ENCODE data around the gene ZXDA.

Gene ZXDA

GRCh38 chrX:57901466-57901865, 8.8 kb downstream of the ZXDA start:
- in situ Hi-C loops (cut with MboI; ENCODE audit: low pct_unique_long_range_greater_than_20kb, low sequenced_read_pairs) = loop anchor here (25.0 kb wide), 1 partner anchor 314 kb away; the partner anchor contains the start of gene ZXDB
- no peak for DNase-seq

- in situ Hi-C loops (cut with MboI; ENCODE audit: low pct_unique_long_range_greater_than_20kb, low sequenced_read_pairs) = loop anchor here (25.0 kb wide), 1 partner anchor 314 kb away; the partner anchor contains the start of gene ZXDB
- no peak for DNase-seq
These were observed 9.3 kb downstream of the ZXDA start for GRCh38 chrX:57900975-57901374.

- DNase-seq = no peak
- in situ Hi-C loops (cut with MboI; ENCODE audit: low pct_unique_long_range_greater_than_20kb, low sequenced_read_pairs) = loop anchor here (25.0 kb wide), 1 partner anchor 313 kb away; the partner anchor contains the start of gene ZXDB
These were observed 10.4 kb downstream of the ZXDA start for GRCh38 chrX:57899906-57900305.

- in situ Hi-C loops (cut with MboI; ENCODE audit: low pct_unique_long_range_greater_than_20kb, low sequenced_read_pairs) = no loop called here
- no peak for DNase-seq
These were observed 11.2 kb downstream of the ZXDA start for GRCh38 chrX:57899064-57899463.

- in situ Hi-C loops (cut with MboI; ENCODE audit: low pct_unique_long_range_greater_than_20kb, low sequenced_read_pairs) = no loop called here
- DNase-seq = no peak
These were observed 38.8 kb downstream of the ZXDA start for GRCh38 chrX:57871463-57871862.

Measured in KBM-7 (cell line).